HL-60/S4 treated with phorbol 12-myristate 13-acetate at 8.2 ng/mL for 4 days and 3 days (cell line): ENCODE results near the gene TP53TG3B.
"Not testable (repeated sequence)": the region's sequence is repeated elsewhere in the genome, so short reads cannot be mapped to it uniquely, and the experiment has no call there.

Experiments used
- in situ Hi-C: fragments of 300-500 bp; cut with MboI; formaldehyde crosslinking; loops from 2 replicates; pipeline ENCODE4 v1.15.0; 2022; ENCODE audit warnings: low sequenced_read_pairs

Gene TP53TG3B

DNA sequence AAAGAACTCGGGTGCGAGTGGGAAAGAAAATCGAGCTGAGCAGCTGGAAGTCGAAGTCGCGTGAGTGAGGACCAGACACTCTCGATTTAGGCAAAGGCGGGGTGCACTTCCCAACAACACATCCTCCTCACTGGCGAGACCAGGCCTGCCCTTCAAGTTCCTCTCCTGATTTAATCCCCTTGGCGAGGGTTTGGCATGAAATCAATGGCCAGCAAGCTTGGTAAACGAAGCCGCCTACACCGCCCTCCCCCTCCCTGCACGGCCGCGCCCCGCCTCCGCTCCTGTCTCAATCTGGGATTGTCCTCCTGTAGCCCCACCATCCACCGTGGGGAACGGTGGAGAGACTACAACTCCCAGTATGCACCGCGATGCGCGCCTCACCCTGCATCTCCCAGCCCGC lies at the start of gene TP53TG3B:
Gene TP53TG3B, plus strand, starts transcription at position 301 of the 400 bp plus-strand sequence. Its CDS starts 68 bp downstream, at position 369.
- in situ Hi-C loops: not testable (repeated sequence)

DNA sequence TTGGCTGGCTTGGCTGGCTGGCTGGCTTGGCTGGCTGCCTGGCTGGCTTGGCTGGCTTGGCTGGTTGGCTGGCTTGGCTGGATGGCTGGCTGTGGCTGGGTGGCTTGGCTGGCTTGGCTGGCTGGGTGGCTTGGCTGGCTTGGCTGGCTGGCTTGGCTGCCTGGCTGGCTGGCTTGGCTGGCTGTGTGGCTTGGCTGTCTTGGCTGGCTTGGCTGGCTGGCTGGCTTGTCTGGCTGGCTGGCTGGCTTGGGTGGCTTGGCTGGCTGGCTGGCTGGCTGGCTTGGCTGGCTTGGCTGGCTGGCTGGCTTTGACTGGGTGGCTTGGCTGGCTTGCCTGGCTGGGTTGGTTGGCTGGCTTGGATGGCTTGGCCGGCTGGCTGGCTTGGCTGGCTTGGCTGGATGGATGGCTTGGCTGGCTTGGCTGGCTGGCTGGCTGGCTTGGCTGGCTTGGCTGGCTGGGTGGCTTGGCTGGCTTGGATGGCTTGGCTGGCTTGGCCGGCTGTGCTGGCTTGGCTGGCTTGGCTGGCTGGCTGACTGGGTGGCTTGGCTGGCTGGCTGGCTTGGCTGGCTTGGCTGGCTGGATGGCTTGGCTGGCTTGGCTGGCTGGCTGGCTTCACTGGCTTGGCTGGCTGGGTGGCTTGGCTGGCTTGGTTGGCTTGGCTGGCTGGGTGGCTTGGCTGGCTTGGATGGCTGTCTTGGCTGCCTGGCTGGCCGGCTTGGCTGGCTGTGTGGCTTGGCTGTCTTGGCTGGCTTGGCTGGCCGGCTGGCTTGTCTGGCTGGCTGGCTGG lies 24.2 kb upstream of the TP53TG3B start:
- in situ Hi-C loops: not testable (repeated sequence)

- in situ Hi-C loops: not testable (repeated sequence)
Observed at GRCh38 chr16:33337627-33338542, 22.8 kb upstream of the TP53TG3B start.

DNA sequence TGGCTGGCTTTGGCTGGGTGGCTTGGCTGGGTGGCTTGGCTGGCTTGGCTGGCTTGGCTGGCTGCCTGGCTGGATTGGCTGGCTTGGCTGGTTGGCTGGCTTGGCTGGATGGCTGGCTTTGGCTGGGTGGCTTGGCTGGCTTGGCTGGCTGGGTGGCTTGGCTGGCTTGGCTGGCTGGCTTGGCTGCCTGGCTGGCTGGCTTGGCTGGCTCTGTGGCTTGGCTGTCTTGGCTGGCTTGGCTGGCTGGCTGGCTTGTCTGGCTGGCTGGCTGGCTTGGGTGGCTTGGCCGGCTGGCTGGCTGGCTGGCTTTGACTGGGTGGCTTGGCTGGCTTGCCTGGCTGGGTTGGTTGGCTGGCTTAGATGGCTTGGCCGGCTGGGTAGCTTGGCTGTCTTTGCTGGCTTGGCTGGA lies 22.1 kb upstream of the TP53TG3B start:
- in situ Hi-C loops: not testable (repeated sequence)

DNA sequence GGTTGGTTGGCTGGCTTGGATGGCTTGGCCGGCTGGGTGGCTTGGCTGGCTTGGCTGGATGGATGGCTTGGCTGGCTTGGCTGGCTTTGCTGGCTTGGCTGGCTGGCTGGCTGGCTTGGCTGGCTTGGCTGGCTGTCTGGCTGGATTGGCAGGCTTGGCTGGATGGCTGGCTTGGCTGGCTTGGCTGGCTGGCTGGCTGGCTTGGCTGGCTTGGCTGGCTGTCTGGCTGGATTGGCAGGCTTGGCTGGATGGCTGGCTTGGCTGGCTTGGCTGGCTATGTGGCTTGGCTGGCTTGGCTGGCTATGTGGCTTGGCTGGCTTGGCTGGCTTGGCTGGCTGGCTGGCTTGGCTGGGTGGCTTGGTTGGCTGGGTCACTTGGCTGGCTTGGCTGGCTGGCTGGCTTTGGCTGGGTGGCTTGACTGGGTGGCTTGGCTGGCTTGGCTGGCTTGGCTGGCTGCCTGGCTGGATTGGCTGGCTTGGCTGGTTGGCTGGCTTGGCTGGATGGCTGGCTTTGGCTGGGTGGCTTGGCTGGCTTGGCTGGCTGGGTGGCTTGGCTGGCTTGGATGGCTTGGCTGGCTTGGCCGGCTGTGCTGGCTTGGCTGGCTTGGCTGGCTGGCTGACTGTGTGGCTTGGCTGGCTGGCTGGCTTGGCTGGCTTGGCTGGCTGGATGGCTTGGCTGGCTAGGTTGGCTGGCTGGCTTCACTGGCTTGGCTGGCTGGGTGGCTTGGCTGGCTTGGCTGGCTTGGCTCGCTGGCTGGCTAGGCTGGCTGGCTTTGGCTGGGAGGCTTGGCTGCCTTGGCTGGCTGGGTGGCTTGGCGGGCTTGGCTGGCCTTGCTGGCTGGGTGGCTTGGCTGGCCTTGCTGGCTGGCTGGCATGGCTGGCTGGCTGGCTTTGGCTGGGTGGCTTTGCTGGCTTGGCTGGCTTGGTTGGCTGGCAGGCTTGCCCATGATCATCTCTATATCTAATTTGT lies 21.3 kb upstream of the TP53TG3B start:
- in situ Hi-C loops: not testable (repeated sequence)
